DMS 273 treated with DMSO at 0.1 percent for 48 hours (cell line): ENCODE measurements around the gene HIVEP2.

Source experiments
- DNase-seq: peaks from one replicate; lab custom pipeline; 2025; lab: John Stamatoyannopoulos, UW

HIVEP2 gene

GRCh38 chr6:142944124-142945048 lies 590 bp downstream of the HIVEP2 start:
- DNase-seq: peak; percentile 42

DNA sequence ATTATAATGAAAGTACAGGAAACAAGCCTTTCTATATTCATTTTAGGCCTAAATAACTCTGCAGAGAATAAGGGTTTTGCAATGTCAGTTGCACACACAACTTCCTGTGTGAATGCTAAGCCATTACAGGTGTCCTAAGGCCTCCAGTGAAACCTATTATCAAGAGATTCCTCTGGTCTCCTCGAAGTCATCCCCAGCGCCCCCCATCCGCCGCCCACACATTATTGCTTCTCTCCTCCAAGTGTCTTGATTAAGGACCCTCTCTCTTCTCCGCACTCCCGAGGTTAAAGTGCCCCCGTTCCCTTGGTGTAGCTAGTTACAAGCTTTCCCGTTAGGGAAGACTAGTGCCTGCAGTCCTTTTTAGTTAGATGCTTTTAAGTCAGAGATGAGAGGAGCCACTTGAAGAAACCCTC lies 1.3 kb downstream of the HIVEP2 start:
- no peak for DNase-seq

- no peak for DNase-seq
These were observed 2.2 kb downstream of the HIVEP2 start for GRCh38 chr6:142942805-142943227.

DNA sequence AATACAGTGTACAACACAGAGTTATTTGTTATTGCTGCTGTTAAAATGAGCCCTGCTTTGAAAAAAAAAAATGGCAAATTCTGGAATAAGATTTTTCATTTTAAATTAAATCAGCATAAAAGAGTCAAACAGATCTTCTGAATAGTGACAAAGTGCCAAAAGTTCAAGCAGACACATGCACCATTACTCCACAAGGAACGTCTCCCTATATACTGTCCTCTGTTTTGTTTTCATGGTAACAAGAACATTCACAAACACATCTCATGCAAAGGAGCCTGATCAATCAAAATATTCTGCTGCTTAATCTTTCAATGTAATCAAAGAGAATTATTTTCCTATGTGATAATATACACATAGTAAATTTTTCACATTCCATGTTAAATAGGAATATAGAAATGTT lies 2.7 kb downstream of the HIVEP2 start:
- no peak for DNase-seq

- DNase-seq: no peak
These were observed 4.0 kb downstream of the HIVEP2 start for GRCh38 chr6:142941018-142941417.

DNA sequence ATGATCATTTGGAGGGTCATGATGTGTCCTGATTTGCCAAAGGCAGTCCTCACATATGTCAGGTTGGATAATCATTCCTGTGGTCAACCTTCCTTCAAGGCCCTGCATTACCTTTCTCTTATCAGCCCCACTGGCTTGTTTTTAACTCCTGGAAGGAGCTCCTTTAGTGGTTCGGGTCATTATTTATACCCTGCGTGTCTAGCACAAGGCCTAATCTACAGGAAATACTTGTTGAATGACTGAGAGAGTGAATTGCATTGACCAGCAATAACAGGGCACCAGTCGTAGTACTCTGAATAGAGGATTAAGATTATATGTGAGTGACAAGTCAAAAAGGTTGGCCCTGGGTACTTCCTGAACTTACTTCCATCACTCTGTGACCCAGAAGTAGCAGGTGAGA lies 4.5 kb downstream of the HIVEP2 start:
- DNase-seq: no peak

GRCh38 chr6:142938510-142938909 lies 6.5 kb downstream of the HIVEP2 start:
- DNase-seq: no peak

GRCh38 chr6:142937986-142938385 lies 7.0 kb downstream of the HIVEP2 start:
- DNase-seq: peak; percentile 4

DNA sequence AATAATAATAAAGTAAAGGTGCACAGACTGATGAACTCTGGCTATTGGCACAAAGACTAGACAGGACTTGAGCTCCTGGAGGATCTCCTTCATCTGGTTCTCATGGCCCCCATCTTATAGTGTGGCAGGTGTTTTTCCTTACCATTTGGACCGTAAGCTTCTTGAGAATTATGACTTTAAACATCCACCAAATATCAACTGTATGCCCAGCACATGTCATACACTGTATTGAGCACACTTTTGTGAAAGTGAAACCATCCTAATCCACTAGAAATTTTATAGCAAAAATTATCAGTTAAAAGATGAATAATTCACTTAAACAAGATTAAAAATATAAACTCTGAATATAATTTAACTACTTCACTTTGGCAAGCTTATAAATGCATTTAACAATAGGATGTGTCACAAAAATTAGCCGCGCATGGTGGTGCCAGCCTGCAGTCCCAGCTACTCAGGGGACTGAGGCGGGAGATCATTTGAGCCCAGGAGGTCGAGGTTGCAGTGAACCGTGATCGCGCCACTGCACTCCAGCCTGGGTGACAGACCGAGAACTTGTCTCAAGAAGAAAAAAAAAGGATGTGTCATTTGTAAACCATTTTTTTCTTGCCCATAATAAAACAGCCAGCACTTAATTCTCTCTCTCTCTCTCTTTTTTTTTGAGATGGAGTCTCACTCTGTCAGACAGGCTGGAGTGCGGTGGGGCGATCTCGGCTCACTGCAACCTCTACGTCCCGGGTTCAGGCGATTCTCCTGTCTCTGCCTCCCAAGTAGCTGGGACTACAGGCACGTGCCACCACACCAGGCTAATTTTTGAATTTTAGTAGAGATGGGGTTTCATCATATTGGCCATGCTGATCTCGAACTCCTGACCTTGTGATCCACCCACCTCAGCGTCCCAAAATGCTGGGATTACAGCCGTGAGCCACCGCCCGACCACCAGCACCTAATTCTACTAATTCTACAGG lies 9.1 kb downstream of the HIVEP2 start:
- DNase-seq: no peak

DNA sequence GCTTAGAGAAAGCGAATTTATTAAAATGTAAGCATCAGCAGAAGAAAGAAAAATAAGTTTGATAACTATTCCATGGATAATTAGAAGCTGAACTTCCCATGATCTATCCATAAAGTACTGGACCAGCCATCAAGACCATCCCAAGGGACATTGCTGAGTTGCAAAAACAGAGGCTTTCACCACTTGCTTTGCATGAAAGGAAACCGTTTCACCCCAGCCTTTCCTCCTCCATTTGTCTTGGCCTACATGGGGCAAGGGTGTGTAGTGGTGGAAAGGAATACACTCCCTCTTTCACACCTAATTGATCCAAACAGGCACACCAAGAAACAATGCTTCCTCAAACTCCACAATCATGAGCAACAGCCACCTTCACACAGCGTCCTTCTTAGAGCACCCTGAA lies 10.4 kb downstream of the HIVEP2 start:
- no peak for DNase-seq

DNA sequence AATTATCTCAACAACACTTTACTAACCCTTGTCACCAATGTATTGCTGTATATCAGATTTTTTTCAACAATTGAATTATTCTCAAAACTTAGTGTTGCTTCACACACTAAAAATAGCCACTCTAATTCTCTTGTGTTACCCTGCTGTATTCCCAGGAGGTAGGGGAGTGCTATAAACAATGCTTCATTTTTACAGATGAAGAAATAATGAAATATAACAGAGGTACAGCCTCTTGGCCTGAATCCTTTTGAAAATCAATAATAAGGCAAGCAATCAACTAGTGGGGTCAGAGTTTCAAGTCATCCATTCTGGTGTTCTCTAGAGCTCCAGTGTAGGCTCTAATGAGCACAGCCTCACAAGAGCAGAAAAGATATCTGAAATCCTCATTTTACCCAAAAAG lies 10.9 kb downstream of the HIVEP2 start:
- no peak for DNase-seq

GRCh38 chr6:142933701-142934100 lies 11.3 kb downstream of the HIVEP2 start:
- no peak for DNase-seq

DNA sequence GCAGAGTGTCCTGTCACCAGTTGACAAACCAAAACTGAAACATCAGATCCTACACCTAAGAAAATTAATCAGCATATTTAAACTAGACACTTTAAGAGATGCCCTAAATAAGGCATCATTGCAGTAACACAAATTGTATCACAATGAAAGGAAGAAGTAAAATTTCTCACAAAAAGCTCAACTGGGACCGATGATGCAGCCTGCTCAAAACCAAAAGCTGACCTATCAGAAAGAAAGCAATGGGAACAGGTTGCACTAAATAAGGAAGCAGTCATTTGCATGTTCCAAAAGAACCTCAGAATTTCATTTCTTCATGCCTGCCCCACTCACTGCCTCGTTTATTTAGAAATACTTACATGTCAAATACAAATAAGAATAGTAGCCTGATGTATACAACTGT lies 12.1 kb downstream of the HIVEP2 start:
- DNase-seq: no peak

- DNase-seq: no peak
These were observed 15.1 kb downstream of the HIVEP2 start for GRCh38 chr6:142929751-142930358.

GRCh38 chr6:142927904-142928303 lies 17.1 kb downstream of the HIVEP2 start:
- DNase-seq: no peak

DNA sequence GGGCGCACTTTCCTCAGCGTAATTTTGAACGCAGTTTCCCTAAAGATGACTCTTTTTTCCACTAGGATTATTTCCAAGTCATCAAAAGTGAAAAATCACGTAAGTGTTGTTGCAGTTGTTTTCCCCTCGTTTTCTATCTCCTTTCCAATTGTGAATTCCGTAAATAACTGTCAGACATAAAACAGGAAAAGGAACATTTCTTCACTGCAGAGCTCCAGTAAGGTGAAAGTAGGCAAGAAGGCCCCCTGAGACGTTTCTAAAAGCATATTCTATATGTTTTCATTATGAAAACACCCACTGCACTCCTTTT lies 17.8 kb downstream of the HIVEP2 start:
- no peak for DNase-seq

GRCh38 chr6:142926494-142927270 lies 18.3 kb downstream of the HIVEP2 start:
- no peak for DNase-seq

- no peak for DNase-seq
These were observed 18.8 kb downstream of the HIVEP2 start for GRCh38 chr6:142926177-142926493.

- DNase-seq: no peak
These were observed 19.3 kb downstream of the HIVEP2 start for GRCh38 chr6:142925575-142926110.

- DNase-seq: no peak
These were observed 26.5 kb downstream of the HIVEP2 start for GRCh38 chr6:142918339-142919042.

- no peak for DNase-seq
These were observed 28.1 kb downstream of the HIVEP2 start for GRCh38 chr6:142916881-142917280.
